NOMO-1 treated with DMSO at 0.1 percent for 48 hours (cell line): ENCODE results near the gene SUB1.
"Not testable (repeated sequence)": the region's sequence is repeated elsewhere in the genome, so short reads cannot be mapped to it uniquely, and the experiment has no call there.

Experiments used
- DNase-seq: peaks from one replicate; lab custom pipeline; 2025; ENCODE audit not compliant: unreplicated experiment; lab: John Stamatoyannopoulos, UW

The SUB1 gene

GRCh38 chr5:32598997-32599549, 13.7 kb downstream of the SUB1 start:
- DNase-seq, result no peak

GRCh38 chr5:32600054-32600622, 14.8 kb downstream of the SUB1 start:
- DNase-seq, result no peak

GRCh38 chr5:32601623-32602295, 16.4 kb downstream of the SUB1 start:
- no peak for DNase-seq

- no peak for DNase-seq
Measured at GRCh38 chr5:32602906-32603305, 17.5 kb downstream of the SUB1 start.

GRCh38 chr5:32604800-32605765, 19.7 kb downstream of the SUB1 start:
- no peak for DNase-seq

- no peak for DNase-seq
Measured at GRCh38 chr5:32605766-32606152, 20.4 kb downstream of the SUB1 start.

- DNase-seq, result no peak
Measured at GRCh38 chr5:32612134-32612888, 27.0 kb downstream of the SUB1 start.

GRCh38 chr5:32613050-32613672, 27.8 kb downstream of the SUB1 start:
- peak; percentile 88 for DNase-seq

- no peak for DNase-seq
Measured at GRCh38 chr5:32615236-32615635, 29.9 kb downstream of the SUB1 start.

- no peak for DNase-seq
Measured at GRCh38 chr5:32618962-32619361, 33.6 kb downstream of the SUB1 start.

- DNase-seq, result no peak
Measured at GRCh38 chr5:32621256-32621655, 35.9 kb downstream of the SUB1 start.

- no peak for DNase-seq
Measured at GRCh38 chr5:32625106-32625505, 39.7 kb downstream of the SUB1 start.

GRCh38 chr5:32625547-32625946, 40.2 kb downstream of the SUB1 start:
- no peak for DNase-seq

- DNase-seq, result no peak
Measured at GRCh38 chr5:32627219-32627870, 42.0 kb downstream of the SUB1 start.

GRCh38 chr5:32628049-32628844, 42.9 kb downstream of the SUB1 start:
- DNase-seq, result no peak

- no peak for DNase-seq
Measured at GRCh38 chr5:32630867-32631491, 45.6 kb downstream of the SUB1 start.

GRCh38 chr5:32633017-32633416, 47.7 kb downstream of the SUB1 start:
- not testable (repeated sequence) for DNase-seq

- no peak for DNase-seq
Measured at GRCh38 chr5:32638309-32638708, 53.0 kb downstream of the SUB1 start.

GRCh38 chr5:32639943-32640342, 54.6 kb downstream of the SUB1 start:
- DNase-seq, result no peak
